Measurements from ENCODE around the gene MAP3K4.

The MAP3K4 gene

GRCh38 chr6:161152527-161152862 lies 160.9 kb downstream of the MAP3K4 start:
- DNase-seq = no peak

GRCh38 chr6:161152907-161153662 lies 161.5 kb downstream of the MAP3K4 start:
- DNase-seq = peak in 1 of 2 donors; percentile 6

DNA sequence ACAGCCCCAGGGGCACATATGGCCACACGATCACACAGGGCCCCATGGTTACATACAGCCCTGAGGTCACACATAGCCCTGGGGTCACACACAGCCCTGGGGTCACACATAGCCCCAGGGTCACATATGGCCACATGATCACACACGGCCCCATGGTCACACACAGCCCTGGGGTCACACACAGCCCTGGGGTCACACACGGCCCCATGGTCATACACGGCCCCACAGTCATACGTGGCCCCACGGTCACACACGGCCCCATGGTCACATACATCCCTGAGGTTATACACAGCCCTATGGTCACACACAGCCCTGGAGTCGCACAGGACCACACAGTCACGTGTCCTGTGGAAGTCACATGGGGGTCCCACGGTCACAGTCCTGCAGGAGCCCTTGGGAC lies 162.2 kb downstream of the MAP3K4 start:
- DNase-seq = no peak

DNA sequence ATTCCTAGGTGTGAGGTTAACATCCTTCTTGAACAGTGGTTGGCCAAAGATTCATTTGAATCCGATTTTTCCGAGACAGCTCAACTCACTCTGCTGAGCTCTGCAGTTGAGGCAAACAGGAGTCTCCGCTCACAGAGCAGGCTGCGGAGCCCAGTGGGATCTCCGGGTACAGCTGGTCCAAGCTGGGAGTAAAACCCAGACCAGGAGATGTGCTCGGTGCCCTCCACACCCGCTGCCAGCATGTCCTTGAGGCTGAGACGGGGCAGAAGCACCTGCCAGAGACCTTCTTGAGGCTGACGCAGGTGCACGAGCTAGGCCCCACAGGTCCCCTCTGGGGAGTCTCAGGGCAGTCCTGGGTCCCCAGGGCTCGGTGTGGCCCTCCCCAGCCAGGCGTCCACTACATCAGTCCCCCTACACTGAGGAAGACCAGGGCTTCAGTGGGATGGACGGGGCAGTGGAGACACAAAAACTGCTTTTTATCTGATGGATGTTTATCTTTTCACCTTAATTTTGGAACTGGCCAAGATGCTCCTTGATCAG lies 163.3 kb downstream of the MAP3K4 start:
- no peak for DNase-seq

DNA sequence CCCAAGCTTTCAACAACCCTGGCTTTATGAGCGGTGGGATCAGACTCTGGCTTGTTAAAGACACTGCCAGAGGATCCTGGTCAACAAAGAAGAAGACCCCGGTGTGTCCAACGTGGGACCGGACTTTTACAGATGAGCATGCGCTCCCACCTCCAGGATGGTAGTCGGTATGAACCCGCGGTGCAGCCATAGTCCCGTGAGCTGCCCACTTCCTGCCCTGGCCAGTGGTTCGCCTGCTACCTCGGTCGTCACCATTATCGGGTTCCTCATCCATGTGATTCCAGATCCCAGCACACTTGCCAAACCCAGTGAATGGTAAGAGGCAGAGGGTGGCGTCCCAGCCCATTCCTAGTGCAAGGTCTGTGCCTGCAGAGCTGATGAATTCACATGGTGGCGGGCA lies 169.6 kb downstream of the MAP3K4 start:
- no peak for DNase-seq

DNA sequence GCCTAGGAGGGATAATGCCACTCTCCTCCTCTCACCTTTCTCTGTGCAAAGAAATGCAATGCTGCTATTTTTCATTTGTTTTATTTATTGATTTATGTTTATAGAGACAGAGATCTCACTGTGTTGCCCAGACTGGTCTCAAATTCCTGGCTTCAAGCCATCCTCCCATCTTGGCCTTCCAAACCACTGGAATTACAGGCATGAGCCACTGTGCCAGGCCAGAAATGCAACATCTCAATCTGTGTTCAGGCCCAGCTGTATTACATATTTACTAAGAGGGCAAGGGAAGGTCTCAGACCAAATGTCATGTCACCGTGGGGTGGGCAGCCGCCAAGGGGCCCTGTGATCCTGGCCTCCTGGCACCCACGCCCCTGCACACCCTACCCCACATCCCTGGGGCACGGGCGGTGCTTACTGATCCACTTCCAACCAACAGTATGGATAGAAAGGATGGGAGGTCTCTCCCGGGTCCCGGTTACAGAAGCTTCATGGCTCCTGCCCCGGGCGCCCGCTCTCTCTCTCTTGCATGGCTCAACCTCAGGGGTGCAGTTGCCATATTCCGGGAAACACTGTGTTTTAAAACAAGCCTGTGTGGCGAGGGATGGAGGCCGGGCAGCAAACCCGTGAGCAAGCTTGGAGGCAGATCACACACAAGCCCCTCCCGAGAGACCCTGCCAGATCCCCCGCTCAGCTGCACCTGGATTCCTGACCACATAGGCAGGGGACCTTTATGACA lies 170.5 kb downstream of the MAP3K4 start:
- DNase-seq = no peak

- no peak for DNase-seq
Measured at GRCh38 chr6:161162722-161163121, 171.2 kb downstream of the MAP3K4 start.

- DNase-seq = no peak
Measured at GRCh38 chr6:161163466-161164181, 172.1 kb downstream of the MAP3K4 start.

DNA sequence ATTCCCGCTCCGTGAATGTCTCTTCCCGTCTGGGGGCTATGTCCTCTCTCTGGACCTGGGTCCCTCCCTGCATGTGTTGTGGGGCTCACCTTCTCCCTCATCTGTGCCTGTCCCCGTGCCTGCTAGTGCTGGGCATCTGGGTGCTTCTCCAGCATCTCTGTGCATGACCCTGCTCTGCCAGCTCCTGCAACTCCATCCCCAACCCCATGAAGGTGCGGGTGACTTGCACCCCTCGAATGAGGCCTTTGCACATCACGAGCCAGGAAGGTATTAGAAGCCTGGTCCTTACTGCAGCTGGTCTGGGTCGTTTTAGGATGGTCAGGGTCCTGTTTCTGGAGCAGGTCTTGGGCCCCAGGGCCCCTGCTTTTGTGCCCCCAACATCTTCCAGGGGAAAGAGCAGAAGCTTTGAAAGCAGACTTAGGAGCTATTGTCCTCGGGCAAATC lies 172.6 kb downstream of the MAP3K4 start:
- DNase-seq = no peak

DNA sequence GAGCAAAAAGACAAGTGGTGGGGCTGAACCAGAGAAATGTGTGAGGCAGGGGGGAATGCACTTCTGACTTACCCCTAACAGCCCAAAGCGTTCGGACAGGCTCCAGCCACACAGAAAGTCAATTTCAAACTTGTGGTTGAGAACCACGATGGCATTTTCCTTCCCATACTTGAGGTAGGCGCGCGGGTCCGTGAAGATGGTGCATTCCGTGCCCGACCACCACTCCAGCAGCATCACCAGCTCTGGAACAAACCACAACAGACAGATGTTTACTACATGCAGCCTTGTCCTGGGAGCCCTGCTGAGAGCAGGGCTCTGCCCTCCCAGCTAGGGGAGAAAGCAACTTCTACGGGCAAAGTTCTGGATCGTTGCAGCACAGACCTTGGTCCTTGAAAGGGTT lies 174.6 kb downstream of the MAP3K4 start:
- no peak for DNase-seq

- no peak for DNase-seq
Measured at GRCh38 chr6:161166677-161167076, 175.1 kb downstream of the MAP3K4 start.
